A172 (cell line): ENCODE data around the gene DCBLD1. TPM values are rescaled to one million over a fixed set of nuclear protein-coding genes. Genes with fewer than 3 reads are reported as not detected.
A peak's percentile ranks its signal among the peaks of the same experiment; 100 is the strongest.

Experiments used
- DNase-seq: peaks from one replicate; pipeline ENCODE4 v3.0.0-alpha.2; 2015; ENCODE audit warnings: low spot score
- total RNA-seq: library from RNA; depleted of rRNA; stranded (reverse); fragments of >200 nt; shearing (Covaris generic); gene quantifications from 2 replicates; pipeline ENCODE4 v1.2.3, GENCODE V29; 2014; rRNA removed

The DCBLD1 gene
- total RNA-seq, 1 experiment from 2014 or later, result 71.1 TPM

- peak; percentile 46 for DNase-seq
These were observed 73.5 kb downstream of the DCBLD1 start for GRCh38 chr6:117555882-117556498.

GRCh38 chr6:117557951-117558350 is 75.5 kb downstream of the DCBLD1 start:
- DNase-seq, result no peak

GRCh38 chr6:117558818-117559217 is 76.3 kb downstream of the DCBLD1 start:
- no peak for DNase-seq

- no peak for DNase-seq
These were observed 76.8 kb downstream of the DCBLD1 start for GRCh38 chr6:117559299-117559698.

- peak; percentile 19 for DNase-seq
These were observed 78.7 kb downstream of the DCBLD1 start for GRCh38 chr6:117561128-117561527.

GRCh38 chr6:117564681-117565080 is 82.2 kb downstream of the DCBLD1 start:
- no peak for DNase-seq

- no peak for DNase-seq
These were observed 85.8 kb downstream of the DCBLD1 start for GRCh38 chr6:117568247-117568646.

- DNase-seq, result no peak
These were observed 86.4 kb downstream of the DCBLD1 start for GRCh38 chr6:117568831-117569410.

GRCh38 chr6:117573006-117573680 is 90.7 kb downstream of the DCBLD1 start:
- DNase-seq, result no peak

GRCh38 chr6:117574198-117574597 is 91.7 kb downstream of the DCBLD1 start:
- no peak for DNase-seq

- DNase-seq, result no peak
These were observed 103.2 kb downstream of the DCBLD1 start for GRCh38 chr6:117585647-117586046.

- no peak for DNase-seq
These were observed 108.0 kb downstream of the DCBLD1 start for GRCh38 chr6:117590447-117590846.

GRCh38 chr6:117591405-117591804 is 108.9 kb downstream of the DCBLD1 start:
- no peak for DNase-seq

- no peak for DNase-seq
These were observed 110.7 kb downstream of the DCBLD1 start for GRCh38 chr6:117592983-117593759.

- no peak for DNase-seq
These were observed 112.8 kb downstream of the DCBLD1 start for GRCh38 chr6:117595099-117595923.

GRCh38 chr6:117597755-117598154 is 115.3 kb downstream of the DCBLD1 start:
- DNase-seq, result no peak

Other genes with a start within 250 kb of the DCBLD1 start
- not detected in 2 replicates for gene VGLL2, start 217.1 kb upstream of the DCBLD1 start, total RNA-seq
- gene ROS1, start 56.7 kb upstream of the DCBLD1 start, total RNA-seq, result 0.31 and 0.47 TPM in 2 replicates
- 31.6 and 41.6 TPM in 2 replicates for gene GOPC, start 119.8 kb downstream of the DCBLD1 start, total RNA-seq
- 13.1 TPM in 2 replicates for gene NUS1, start 192.8 kb downstream of the DCBLD1 start, total RNA-seq